A549 (cell line): ENCODE measurements around the gene OTULIN. TPM values are rescaled to one million over a fixed set of nuclear protein-coding genes. Genes with fewer than 3 reads are reported as not detected.
A peak's percentile ranks its signal among the peaks of the same experiment; 100 is the strongest.

Source experiments
- ATAC-seq, 2 experiments: fragments of 200-7000 bp in 1 of 2; fragments of >200 bp in 1 of 2; cut with Nextera tagmentation in 1 of 2; cut with Tn5 transposase in 1 of 2; 3 replicates each; pipeline versions ENCODE4 v1.8.0 to v1.9.1; 2018 to 2020; ENCODE audit warnings: mild to moderate bottlenecking in 1 of 2, moderate library complexity in 1 of 2
- CTCF ChIA-PET: fragments of 300-600 bp; sonication (Branson Sonifier 250); formaldehyde crosslinking; extraction: SDS; loops from one replicate; lab custom pipeline; 2021; ENCODE audit warnings: antibody characterized with exemption, inconsistent platforms; lab: Yijun Ruan, JAX
- POLR2A ChIA-PET: fragments of 350-600 bp; formaldehyde crosslinking; extraction: SDS; loops from one replicate; lab custom pipeline; 2021; ENCODE audit warnings: antibody characterized with exemption, inconsistent platforms; lab: Yijun Ruan, JAX
- DNase-seq, 2 experiments: peaks; one replicate each; pipeline versions ENCODE4 v3.0.0 to v3.0.0-alpha.2; 2011 to 2016; ENCODE audit warnings: low read depth in 1 of 2, low spot score in 1 of 2
- FAIRE-seq: peaks from 2 replicates; lab custom pipeline; 2011; peaks lifted over from hg19 to GRCh38; lab: Jason Lieb, UNC
- H3K27ac ChIP-seq, 2 experiments: fragments of >200 bp; sonication (Bioruptor Twin); formaldehyde crosslinking; 3 replicates each; pipeline ENCODE4 v1.5.1; 2016 to 2017
- H3K4me1 ChIP-seq: fragments of >200 bp; sonication (Bioruptor Twin); formaldehyde crosslinking; 3 replicates; pipeline ENCODE4 v1.6.1; 2016
- H3K4me2 ChIP-seq: fragments of >200 bp; sonication (Bioruptor Twin); formaldehyde crosslinking; 3 replicates; pipeline ENCODE4 v1.6.1; 2016
- H3K4me3 ChIP-seq: fragments of >200 bp; sonication (Bioruptor Twin); formaldehyde crosslinking; 3 replicates; pipeline ENCODE4 v1.5.1; 2016
- H3K9me3 ChIP-seq: fragments of >200 bp; sonication (Bioruptor Twin); formaldehyde crosslinking; 3 replicates; pipeline ENCODE4 v1.6.1; 2016
- BHLHE40 ChIP-seq: IDR thresholded peaks from 2 replicates; pipeline ENCODE4 v1.6.1; 2012; ENCODE audit warnings: low read depth, low read length, inconsistent platforms
- CBX2 ChIP-seq: fragments of 200-600 bp; sonication (generic); IDR thresholded peaks from 2 replicates; pipeline ENCODE4 v1.6.1; 2016; ENCODE audit warnings: low read depth, mild to moderate bottlenecking, borderline replicate concordance
- CHD4 ChIP-seq: fragments of 200-600 bp; sonication (generic); IDR thresholded peaks from 2 replicates; pipeline ENCODE4 v1.6.1; 2016; ENCODE audit warnings: antibody characterized with exemption, mild to moderate bottlenecking, borderline replicate concordance
- E2F6 ChIP-seq: IDR thresholded peaks from 2 replicates; pipeline ENCODE4 v1.6.1; 2012; ENCODE audit warnings: low read depth, borderline replicate concordance
- EHF ChIP-seq: fragments of 250-450 bp; sonication (Bioruptor Pico); IDR thresholded peaks from 2 replicates; pipeline ENCODE4 v1.5.0; 2020; ENCODE audit warnings: mild to moderate bottlenecking
- ELK1 ChIP-seq: fragments of 150-350 bp; IDR thresholded peaks from 2 replicates; pipeline ENCODE4 v1.6.1; 2014; ENCODE audit warnings: low read depth, mild to moderate bottlenecking, low read length
- EP300 ChIP-seq, 2 experiments: fragments of >200 bp; sonication (Bioruptor Twin); formaldehyde crosslinking; IDR thresholded peaks; 2 replicates in 1 of 2; 3 replicates in 1 of 2; pipeline ENCODE4 v1.6.1; 2016 to 2017
- ESRRA ChIP-seq: fragments of 150-350 bp; IDR thresholded peaks from 2 replicates; pipeline ENCODE4 v1.6.1; 2014; ENCODE audit warnings: mild to moderate bottlenecking, low read length, borderline replicate concordance
- FOSL2 ChIP-seq, 2 experiments: fragments of 450-650 bp in 1 of 2; fragments of >200 bp in 1 of 2; sonication (Bioruptor Twin) in 1 of 2; formaldehyde crosslinking; IDR thresholded peaks; 2 replicates each; pipeline versions ENCODE4 v1.5.0 to v1.6.1; 2016 to 2020; ENCODE audit warnings: mild to moderate bottlenecking in 1 of 2, moderate library complexity in 1 of 2
- FOXS1 ChIP-seq: fragments of 250-450 bp; sonication (Bioruptor Pico); IDR thresholded peaks from 2 replicates; pipeline ENCODE4 v1.5.0; 2020; ENCODE audit warnings: mild to moderate bottlenecking, moderate library complexity
- GATA3 ChIP-seq: IDR thresholded peaks from 2 replicates; pipeline ENCODE4 v1.6.1; 2012; ENCODE audit warnings: borderline replicate concordance
- HDAC2 ChIP-seq: fragments of 200-600 bp; sonication (generic); IDR thresholded peaks from 2 replicates; pipeline ENCODE4 v1.6.1; 2016
- HES2 ChIP-seq: fragments of >200 bp; sonication (Bioruptor Twin); formaldehyde crosslinking; IDR thresholded peaks from 2 replicates; pipeline ENCODE4 v1.6.1; 2016
- HEYL ChIP-seq: fragments of 250-450 bp; sonication (Bioruptor Pico); IDR thresholded peaks from 2 replicates; pipeline ENCODE4 v1.8.0; 2021; ENCODE audit warnings: mild to moderate bottlenecking, moderate library complexity
- HMGXB4 ChIP-seq: fragments of 250-450 bp; sonication (Bioruptor Pico); IDR thresholded peaks from 2 replicates; pipeline ENCODE4 v1.5.0; 2021; ENCODE audit warnings: mild to moderate bottlenecking, moderate library complexity, borderline replicate concordance
- HOXB13 ChIP-seq: fragments of 250-450 bp; sonication (Bioruptor Pico); IDR thresholded peaks from 2 replicates; pipeline ENCODE4 v1.5.0; 2020; ENCODE audit warnings: low read depth, mild to moderate bottlenecking, moderate library complexity
- HOXB5 ChIP-seq: fragments of 250-450 bp; sonication (Bioruptor Pico); IDR thresholded peaks from 2 replicates; pipeline ENCODE4 v1.5.0; 2020; ENCODE audit warnings: mild to moderate bottlenecking, moderate library complexity
- KDM5A ChIP-seq: fragments of 200-600 bp; sonication (generic); IDR thresholded peaks from 2 replicates; pipeline ENCODE4 v1.6.1; 2016; ENCODE audit warnings: antibody characterized with exemption, mild to moderate bottlenecking
- MAFK ChIP-seq: fragments of 450-650 bp; IDR thresholded peaks from 2 replicates; pipeline ENCODE4 v1.6.1; 2014; ENCODE audit not compliant: partially characterized antibody
- MYC ChIP-seq: IDR thresholded peaks from 2 replicates; pipeline ENCODE4 v1.6.1; 2012; ENCODE audit warnings: mild to moderate bottlenecking, inconsistent platforms, low read length, improper control_type of control experiment, borderline replicate concordance
- NR3C1 ChIP-seq: fragments of >200 bp; sonication (Bioruptor Twin); formaldehyde crosslinking; IDR thresholded peaks from 3 replicates; pipeline ENCODE4 v1.6.1; 2017
- POLR2A ChIP-seq: IDR thresholded peaks from 2 replicates; pipeline ENCODE4 v1.6.1; 2012; ENCODE audit warnings: mild to moderate bottlenecking, low read length
- POLR2AphosphoS2 ChIP-seq: conservative IDR thresholded peaks from 2 replicates; pipeline ENCODE4 v1.6.1; 2012; ENCODE audit warnings: low read length, improper control_type of control experiment, inconsistent platforms
- RAD21 ChIP-seq, 2 experiments: fragments of >200 bp in 1 of 2; sonication (Bioruptor Twin) in 1 of 2; formaldehyde crosslinking in 1 of 2; IDR thresholded peaks in 1 of 2; conservative IDR thresholded peaks in 1 of 2; 2 replicates in 1 of 2; 3 replicates in 1 of 2; pipeline ENCODE4 v1.6.1; 2012 to 2018; ENCODE audit warnings: inconsistent platforms in 1 of 2
- RARB ChIP-seq: fragments of 250-450 bp; sonication (Bioruptor Pico); IDR thresholded peaks from 2 replicates; pipeline ENCODE4 v1.8.0; 2021; ENCODE audit warnings: mild to moderate bottlenecking, moderate library complexity
- RCOR1 ChIP-seq: fragments of 150-350 bp; IDR thresholded peaks from 2 replicates; pipeline ENCODE4 v1.6.1; 2014; ENCODE audit warnings: antibody characterized with exemption, low read length, low read depth
- RFX5 ChIP-seq: fragments of 450-650 bp; IDR thresholded peaks from 2 replicates; pipeline ENCODE4 v1.7.1; 2014; ENCODE audit warnings: antibody characterized with exemption, mild to moderate bottlenecking, moderate library complexity
- SMC3 ChIP-seq: fragments of >200 bp; sonication (Bioruptor Twin); formaldehyde crosslinking; IDR thresholded peaks from 3 replicates; pipeline ENCODE4 v1.6.1; 2018; ENCODE audit warnings: inconsistent platforms
- SREBF2 ChIP-seq: fragments of 450-650 bp; IDR thresholded peaks from 2 replicates; pipeline ENCODE4 v1.6.1; 2014; ENCODE audit warnings: mild to moderate bottlenecking, moderate library complexity
- ZSCAN20 ChIP-seq: fragments of 250-450 bp; sonication (Bioruptor Pico); IDR thresholded peaks from 2 replicates; pipeline ENCODE4 v1.8.0; 2022; ENCODE audit warnings: mild to moderate bottlenecking, moderate library complexity
- WGBS: methylation state at CpG from one replicate; pipeline ENCODE4 v1.1.6; 2017; ENCODE audit errors: missing lambda C conversion rate; 5-methylcytosine and 5-hydroxymethylcytosine counted together
- polyA plus RNA-seq, 4 experiments: library from polyadenylated mRNA; depleted of rRNA in 3 of 4; stranded (reverse); fragments of >200 nt; fragmentation: RNase III in 1 of 4; extraction: RNeasy Plus Mini Kit Qiagen cat#74134 plus additional on column Dnase treatment in 1 of 4; gene quantifications; 2 replicates in 3 of 4; 3 replicates in 1 of 4; pipeline ENCODE4 v1.2.3, GENCODE V29; 2011 to 2017

Gene OTULIN
- polyA plus RNA-seq, 2 of the 4 experiments (the other 2 are of a cell fraction), result 13.5 to 17.8 TPM

GRCh38 chr5:14686517-14686916 is 22.0 kb downstream of the OTULIN start:
- TF ChIP-seq SREBF2 (no peak), FOXS1 (CRISPR knock-in tag) (no peak), HES2 (no peak), SMC3 (no peak), RAD21 (conservative IDR thresholded peaks at IDR 0.05 in 1 of 2, IDR thresholded peaks at IDR 0.05 in 1 of 2) (no peak), HOXB5 (CRISPR knock-in tag) (no peak), NR3C1 (no peak), RCOR1 (no peak), CHD4 (no peak), POLR2A (no peak), RARB (CRISPR knock-in tag) (no peak), EHF (no peak), GATA3 (no peak), MAFK (no peak), ESRRA (no peak), KDM5A (no peak), E2F6 (no peak), ZSCAN20 (CRISPR knock-in tag) (no peak), MYC (no peak)
- CTCF ChIA-PET, result interaction anchor here (1.2 to 6.5 kb wide), 12 partner anchors 9 to 329 kb away, joined by 3 to 41 read pairs (median 12); no protein-coding TSS in a partner anchor
- POLR2A ChIA-PET, result no interaction called here
- ATAC-seq, result no peak
- peaks cover 9% of the 10 kb centered on the region for H3K9me3 ChIP-seq
- FAIRE-seq, result no peak
- 0 out of 3 replicates have a peak, but pooled peaks cover 3% of the 10 kb centered on the region for H3K4me1 ChIP-seq
- H3K4me2 ChIP-seq, result no peak overlapping the region
- no peak overlapping the region for H3K4me3 ChIP-seq
- no peak for DNase-seq
- H3K27ac ChIP-seq, result no peak overlapping the region

- FAIRE-seq (no peak), ATAC-seq (peak in 1 of 2 experiments; percentile 46; a peak in 2 of 6 replicates), DNase-seq (no peak)
- POLR2A ChIA-PET, result no interaction called here
- 68% methylated on average over 4 of the region's 4 CpGs for WGBS
- Histone ChIP-seq H3K4me1 (0 out of 3 replicates have a peak, but pooled peaks cover 3% of the 10 kb centered on the region), H3K27ac (no peak overlapping the region), H3K4me2 (no peak overlapping the region), H3K4me3 (no peak overlapping the region), H3K9me3 (peaks cover 9% of the 10 kb centered on the region)
- TF ChIP-seq CBX2 (no peak), FOXS1 (CRISPR knock-in tag) (no peak), NR3C1 (no peak), RFX5 (no peak), KDM5A (no peak), POLR2AphosphoS2 (no peak), HDAC2 (no peak), BHLHE40 (no peak), HOXB13 (no peak), RCOR1 (no peak), HMGXB4 (no peak), HEYL (CRISPR knock-in tag) (no peak), ELK1 (no peak), FOSL2 (IDR thresholded peaks at IDR 0.05) (no peak), FOSL2 (CRISPR knock-in tag; IDR thresholded peaks at IDR 0.05) (no peak), EP300 (IDR thresholded peaks at IDR 0.05) (no peak)
- CTCF ChIA-PET, result interaction anchor here (1.8 to 6.5 kb wide), 5 partner anchors 9 to 328 kb away, joined by 6 to 41 read pairs (median 27); no protein-coding TSS in a partner anchor
Measured at GRCh38 chr5:14687023-14687665, 22.6 kb downstream of the OTULIN start.
